GM12878 (cell line): Measurements from ENCODE around the gene DAZAP2. TPM values are rescaled to one million over a fixed set of nuclear protein-coding genes. Genes with fewer than 3 reads are reported as not detected.

Experiments used
- ATAC-seq: fragments of 200-7000 bp; cut with Tn5 transposase; 3 replicates; pipeline ENCODE4 v1.9.1; 2020; ENCODE audit warnings: mild to moderate bottlenecking, moderate library complexity
- BruUV-seq: library from RNA; stranded (reverse); fragments of 400-500 nt; replicated peaks from 2 replicates; lab custom pipeline; 2021; lab: Mats Ljungman, UMichigan
- CTCF ChIA-PET: fragments of 300-600 bp; sonication (Branson Sonifier 250); formaldehyde crosslinking; extraction: SDS; loops from one replicate; lab custom pipeline; 2021; ENCODE audit warnings: inconsistent platforms; lab: Yijun Ruan, JAX
- POLR2A ChIA-PET: fragments of 350-600 bp; formaldehyde crosslinking; extraction: SDS; loops from one replicate; lab custom pipeline; 2021; ENCODE audit warnings: inconsistent platforms; lab: Charles Lee
- RAD21 ChIA-PET: fragments of 300-600 bp; sonication (Branson Sonifier 250); formaldehyde crosslinking; loops from one replicate; lab custom pipeline; 2023; ENCODE audit warnings: antibody characterized with exemption; ENCODE audit not compliant: unreplicated experiment; lab: Charles Lee
- SMC1A ChIA-PET: fragments of 300-600 bp; sonication (Branson Sonifier 250); formaldehyde crosslinking; loops from one replicate; lab custom pipeline; 2023; ENCODE audit not compliant: unreplicated experiment, uncharacterized antibody; lab: Charles Lee
- DNase-seq: peaks from one replicate; pipeline ENCODE4 v3.0.0-alpha.2; 2011; ENCODE audit warnings: low read depth, low spot score
- FAIRE-seq: peaks from 3 replicates; lab custom pipeline; 2011; peaks lifted over from hg19 to GRCh38; lab: Jason Lieb, UNC
- H2AFZ ChIP-seq: 2 replicates; pipeline ENCODE4 v1.6.0; 2011; ENCODE audit warnings: low read depth, low read length, control low read depth; ENCODE audit not compliant: control insufficient read depth
- H3K27ac ChIP-seq: 2 replicates; pipeline ENCODE4 v1.5.1; 2011; ENCODE audit warnings: control low read depth; ENCODE audit not compliant: control insufficient read depth, insufficient read depth
- H3K27me3 ChIP-seq, 2 experiments: replicated peaks in 1 of 2; 2 replicates each; pipeline versions ENCODE4 v1.6.0 to v1.6.1; 2011; ENCODE audit warnings: low read length in 1 of 2; ENCODE audit not compliant: control insufficient read depth in 2 of 2, insufficient read depth in 2 of 2
- H3K36me3 ChIP-seq, 2 experiments: 2 replicates each; pipeline ENCODE4 v1.5.1; 2011; ENCODE audit warnings: low read length in 1 of 2; ENCODE audit not compliant: control insufficient read depth in 2 of 2, insufficient read depth in 2 of 2
- H3K4me1 ChIP-seq: 2 replicates; pipeline ENCODE4 v1.6.1; 2011; ENCODE audit warnings: mild to moderate bottlenecking, low read length, moderate library complexity, mixed read lengths; ENCODE audit not compliant: control insufficient read depth, insufficient read depth
- H3K4me2 ChIP-seq: 2 replicates; pipeline ENCODE4 v1.6.0; 2011; ENCODE audit warnings: control low read depth; ENCODE audit not compliant: control insufficient read depth, insufficient read depth
- H3K4me3 ChIP-seq: fragments of 200-600 bp; sonication (generic); 2 replicates; pipeline ENCODE4 v1.5.1; 2016
- H3K79me2 ChIP-seq: 2 replicates; pipeline ENCODE4 v1.6.0; 2011; ENCODE audit warnings: low read length; ENCODE audit not compliant: control insufficient read depth, insufficient read depth
- H3K9ac ChIP-seq: 2 replicates; pipeline ENCODE4 v1.8.0; 2011; ENCODE audit warnings: low read length, control low read depth, mixed read lengths; ENCODE audit not compliant: control insufficient read depth, insufficient read depth
- H3K9me3 ChIP-seq: replicated peaks from 3 replicates; pipeline ENCODE4 v1.5.1; 2011; ENCODE audit warnings: mild to moderate bottlenecking, low read length; ENCODE audit not compliant: control insufficient read depth, insufficient read depth
- H4K20me1 ChIP-seq: 2 replicates; pipeline ENCODE4 v1.6.0; 2011; ENCODE audit not compliant: control insufficient read depth, insufficient read depth
- BMI1 ChIP-seq: fragments of 450-650 bp; IDR thresholded peaks from 2 replicates; pipeline ENCODE4 v1.6.1; 2016; ENCODE audit warnings: mild to moderate bottlenecking, moderate library complexity, borderline replicate concordance
- CBFB ChIP-seq: IDR thresholded peaks from 2 replicates; pipeline ENCODE4 v1.6.1; 2016; ENCODE audit warnings: antibody characterized with exemption, low read depth
- HCFC1 ChIP-seq: fragments of 150-350 bp; IDR thresholded peaks from 2 replicates; pipeline ENCODE4 v1.6.1; 2014; ENCODE audit warnings: low read length
- IKZF2 ChIP-seq, 2 experiments: fragments of 450-650 bp; IDR thresholded peaks; 2 replicates each; pipeline ENCODE4 v1.6.1; 2017; ENCODE audit warnings: mild to moderate bottlenecking in 2 of 2, moderate library complexity in 2 of 2
- IRF3 ChIP-seq: fragments of 450-650 bp; IDR thresholded peaks from 2 replicates; pipeline ENCODE4 v1.6.1; 2014; ENCODE audit warnings: mild to moderate bottlenecking
- IRF4 ChIP-seq: IDR thresholded peaks from 2 replicates; pipeline ENCODE4 v1.6.1; 2011; ENCODE audit warnings: low read depth, low read length
- JUNB ChIP-seq: IDR thresholded peaks from 2 replicates; pipeline ENCODE4 v1.6.1; 2016; ENCODE audit warnings: antibody characterized with exemption, mild to moderate bottlenecking
- MAX ChIP-seq: IDR thresholded peaks from 2 replicates; pipeline ENCODE4 v1.6.1; 2012; ENCODE audit warnings: low read depth, low read length, improper control_type of control experiment
- MEF2B ChIP-seq: fragments of 450-650 bp; IDR thresholded peaks from 2 replicates; pipeline ENCODE4 v1.6.1; 2018; ENCODE audit warnings: mild to moderate bottlenecking, moderate library complexity; ENCODE audit not compliant: partially characterized antibody, poor library complexity, severe bottlenecking
- PKNOX1 ChIP-seq: fragments of 450-650 bp; IDR thresholded peaks from 2 replicates; pipeline ENCODE4 v1.6.1; 2016; ENCODE audit warnings: mild to moderate bottlenecking
- RAD21 ChIP-seq: IDR thresholded peaks from 2 replicates; pipeline ENCODE4 v1.6.1; 2011; ENCODE audit warnings: mild to moderate bottlenecking, low read depth, low read length, moderate library complexity; ENCODE audit not compliant: insufficient read depth
- RELB ChIP-seq: fragments of 450-650 bp; IDR thresholded peaks from 2 replicates; pipeline ENCODE4 v1.6.1; 2017; ENCODE audit warnings: low read depth, mild to moderate bottlenecking, moderate library complexity
- SKIL ChIP-seq: fragments of 450-650 bp; IDR thresholded peaks from 2 replicates; pipeline ENCODE4 v1.6.1; 2017; ENCODE audit warnings: mild to moderate bottlenecking, low read depth, inconsistent platforms; ENCODE audit not compliant: poor library complexity, severe bottlenecking
- TCF12 ChIP-seq: IDR thresholded peaks from 2 replicates; pipeline ENCODE4 v1.6.1; 2011; ENCODE audit warnings: low read depth, mild to moderate bottlenecking, low read length
- ZNF592 ChIP-seq: fragments of 450-650 bp; IDR thresholded peaks from 2 replicates; pipeline ENCODE4 v1.6.1; 2017; ENCODE audit warnings: mild to moderate bottlenecking, moderate library complexity
- WGBS: methylation state at CpG from one replicate; pipeline ENCODE4 v1.1.6; 2016; ENCODE audit warnings: low lambda C conversion rate; ENCODE audit not compliant: insufficient replicate concordance, insufficient coverage; ENCODE audit errors: missing lambda C conversion rate; 5-methylcytosine and 5-hydroxymethylcytosine counted together
- in situ Hi-C: fragments of 300-500 bp; cut with MboI; formaldehyde crosslinking; loops from 9 replicates; pipeline ENCODE4 v1.14.3; 2018; ENCODE audit warnings: mixed read lengths
- intact Hi-C: fragments of 100-400 bp; cut with micrococcal nuclease; formaldehyde crosslinking; loops from one replicate; pipeline ENCODE4 v1.14.2; 2022; ENCODE audit not compliant: unreplicated experiment
- polyA plus RNA-seq, 11 experiments: library from polyadenylated mRNA; depleted of rRNA in 4 of 11; unstranded in 6 of 11; stranded (reverse) in 5 of 11; fragments of >200 nt; fragmentation: Nextera tagmentation in 4 of 11; fragmentation: Illumina TruSeq in 1 of 11; extraction: Ambion mirVana in 4 of 11; extraction: Trizol in 1 of 11; gene quantifications; 1 replicate in 1 of 11; 2 replicates in 10 of 11; pipeline versions ENCODE4 v1.2.1 to v1.2.3, GENCODE V29; 2011 to 2016; ENCODE audit warnings: inconsistent platforms in 2 of 11, missing spikeins in 2 of 11, low read depth in 1 of 11
- total RNA-seq, 4 experiments: library from RNA; depleted of rRNA in 3 of 4; stranded (reverse); fragments of >200 nt in 3 of 4; fragmentation: Illumina TruSeq in 1 of 4; extraction: Trizol in 1 of 4; gene quantifications; 2 replicates each; pipeline versions ENCODE4 v1.2.1 to v1.2.3, GENCODE V29; 2013 to 2021

The DAZAP2 gene
- total and polyA plus RNA-seq, 10 of the 15 experiments (the other 5 are each of a cell fraction or from before 2014, with no cell fraction given), result 71.0 to 267 (median 158) TPM

- WGBS, result 93% methylated on average over 4 of the region's 4 CpGs
- Histone ChIP-seq H3K79me2 (no peaks in the 10 kb centered on the region), H3K9me3 (no peaks in the 10 kb centered on the region), H3K27ac (no peak overlapping the region), H3K27me3 (no peaks in the 10 kb centered on the region), H2AFZ (no peak overlapping the region), H3K4me1 (no peaks in the 10 kb centered on the region), H3K4me2 (no peak overlapping the region), H4K20me1 (no peaks in the 10 kb centered on the region), H3K9ac (no peak overlapping the region), H3K4me3 (no peak overlapping the region), H3K36me3 (no peaks in the 10 kb centered on the region)
- ChIA-PET POLR2A (no interaction called here), SMC1A (no interaction called here), CTCF (no interaction called here), RAD21 (no interaction called here)
- intact Hi-C loops (no loop called here), in situ Hi-C loops (no loop called here)
- FAIRE-seq (no peak), ATAC-seq (no peak), DNase-seq (no peak)
- no TSS peak for BruUV-seq
- TF ChIP-seq MEF2B (no peak), RAD21 (no peak), ZNF592 (no peak), SKIL (no peak), MAX (no peak), IRF4 (no peak), IKZF2 (IDR thresholded peaks at IDR 0.05) (no peak), IRF3 (no peak), RELB (no peak), TCF12 (no peak), CBFB (no peak), PKNOX1 (no peak), HCFC1 (no peak), JUNB (no peak), BMI1 (no peak)
These were observed 13.4 kb upstream of the DAZAP2 start for GRCh38 chr12:51225234-51225633.
